ENCODE results near the gene GBX2. TPM values are rescaled to one million over a fixed set of nuclear protein-coding genes. Genes with fewer than 3 reads are reported as not detected.

Gene GBX2
- total and polyA plus RNA-seq, 2 experiments from 2014 or later, result 0.99 to 1.3 TPM

DNA sequence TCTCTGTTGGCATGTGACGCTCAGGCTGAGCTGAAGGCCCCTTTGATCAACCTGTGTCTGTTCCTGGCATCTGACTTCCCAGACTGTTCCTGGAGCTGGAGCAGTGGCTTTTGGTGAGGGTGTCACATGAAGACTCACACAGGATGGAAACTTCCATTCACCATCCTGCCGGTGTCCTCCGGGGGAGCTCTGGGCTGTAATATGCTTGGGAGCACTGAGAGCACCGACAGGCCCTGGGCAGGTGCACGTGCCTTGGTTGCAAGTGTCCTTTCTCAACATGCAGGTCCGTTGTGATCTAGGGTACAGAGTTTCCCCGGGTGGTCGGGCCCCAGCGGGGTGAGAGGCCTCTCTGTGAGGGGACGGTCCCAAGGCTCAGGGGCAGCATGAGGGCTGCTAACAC is 24.8 kb upstream of the GBX2 start:
- no peaks in the 10 kb centered on the region for H3F3A ChIP-seq (replicated peaks; ENCODE audit: low read depth)
- H2AFZ ChIP-seq, result peak overlapping the region; percentile 28; the same call in 1 of the 2 replicates
- Mint-ChIP-seq H3K4me1 (no peaks in the 10 kb centered on the region; the same call in 2 of the 3 replicates), H3K27ac (no peak overlapping the region), H3K36me3 (ENCODE audit: low read depth) (no peaks in the 10 kb centered on the region), H3K27me3 (ENCODE audit: insufficient read depth, low read depth, poor library complexity) (peaks cover 5% of the 10 kb centered on the region), H3K4me3 (no peak overlapping the region), H3K9me3 (no peaks in the 10 kb centered on the region)
- no peak overlapping the region for H3K4me2 ChIP-seq
- H3K9me2 ChIP-seq (ENCODE audit: insufficient read depth), result no peaks in the 10 kb centered on the region
- H4K20me1 ChIP-seq (replicated peaks; ENCODE audit: insufficient read depth), result no peaks in the 10 kb centered on the region
- no peaks in the 10 kb centered on the region for H3K36me3 ChIP-seq (ENCODE audit: insufficient read depth)
- no peak overlapping the region for H3K4me3 ChIP-seq
- no peaks in the 10 kb centered on the region for H3K27me3 ChIP-seq (ENCODE audit: insufficient read depth)
- H3K79me2 ChIP-seq (replicated peaks; ENCODE audit: insufficient read depth), result no peaks in the 10 kb centered on the region
- H3K4me1 ChIP-seq (ENCODE audit: insufficient read depth), result no peaks in the 10 kb centered on the region; the same call in 1 of the 2 replicates
- TF ChIP-seq, protein P1, sequence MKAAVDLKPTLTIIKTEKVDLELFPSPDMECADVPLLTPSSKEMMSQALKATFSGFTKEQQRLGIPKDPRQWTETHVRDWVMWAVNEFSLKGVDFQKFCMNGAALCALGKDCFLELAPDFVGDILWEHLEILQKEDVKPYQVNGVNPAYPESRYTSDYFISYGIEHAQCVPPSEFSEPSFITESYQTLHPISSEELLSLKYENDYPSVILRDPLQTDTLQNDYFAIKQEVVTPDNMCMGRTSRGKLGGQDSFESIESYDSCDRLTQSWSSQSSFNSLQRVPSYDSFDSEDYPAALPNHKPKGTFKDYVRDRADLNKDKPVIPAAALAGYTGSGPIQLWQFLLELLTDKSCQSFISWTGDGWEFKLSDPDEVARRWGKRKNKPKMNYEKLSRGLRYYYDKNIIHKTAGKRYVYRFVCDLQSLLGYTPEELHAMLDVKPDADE (IDR thresholded peaks at IDR 0.05), result no peak
- TF ChIP-seq, protein P2, sequence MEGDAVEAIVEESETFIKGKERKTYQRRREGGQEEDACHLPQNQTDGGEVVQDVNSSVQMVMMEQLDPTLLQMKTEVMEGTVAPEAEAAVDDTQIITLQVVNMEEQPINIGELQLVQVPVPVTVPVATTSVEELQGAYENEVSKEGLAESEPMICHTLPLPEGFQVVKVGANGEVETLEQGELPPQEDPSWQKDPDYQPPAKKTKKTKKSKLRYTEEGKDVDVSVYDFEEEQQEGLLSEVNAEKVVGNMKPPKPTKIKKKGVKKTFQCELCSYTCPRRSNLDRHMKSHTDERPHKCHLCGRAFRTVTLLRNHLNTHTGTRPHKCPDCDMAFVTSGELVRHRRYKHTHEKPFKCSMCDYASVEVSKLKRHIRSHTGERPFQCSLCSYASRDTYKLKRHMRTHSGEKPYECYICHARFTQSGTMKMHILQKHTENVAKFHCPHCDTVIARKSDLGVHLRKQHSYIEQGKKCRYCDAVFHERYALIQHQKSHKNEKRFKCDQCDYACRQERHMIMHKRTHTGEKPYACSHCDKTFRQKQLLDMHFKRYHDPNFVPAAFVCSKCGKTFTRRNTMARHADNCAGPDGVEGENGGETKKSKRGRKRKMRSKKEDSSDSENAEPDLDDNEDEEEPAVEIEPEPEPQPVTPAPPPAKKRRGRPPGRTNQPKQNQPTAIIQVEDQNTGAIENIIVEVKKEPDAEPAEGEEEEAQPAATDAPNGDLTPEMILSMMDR (conservative IDR thresholded peaks at IDR 0.05; ENCODE audit: low read depth in 2 of 2), result peak in 1 of 2 experiments; percentile 46; a peak in 2 of 4 replicates
- ATAC-seq (peak; percentile 88), DNase-seq (ENCODE audit: low spot score) (peak; percentile 44)
- no peak overlapping the region for H3K27ac ChIP-seq (ENCODE audit: low read depth)

DNA sequence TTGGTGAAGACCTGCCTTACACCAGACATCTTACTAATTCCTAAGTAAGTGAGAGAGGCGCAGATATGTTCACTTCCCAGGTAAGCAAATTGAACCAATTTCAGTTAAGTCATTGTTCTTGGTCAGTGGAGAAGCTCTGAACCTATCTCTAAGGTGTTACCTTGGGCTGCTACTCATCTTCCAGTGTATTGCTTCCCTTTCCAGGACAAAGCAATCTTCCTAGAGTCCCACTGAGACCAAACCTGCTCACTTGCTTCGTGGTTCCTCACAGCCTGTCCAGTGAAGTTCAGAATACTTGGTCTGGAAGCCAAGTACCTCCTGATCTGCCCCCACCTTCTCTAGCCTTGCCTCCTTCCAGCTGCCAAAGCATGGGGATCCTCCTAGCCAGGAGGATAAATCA is 22.5 kb upstream of the GBX2 start:
- Histone ChIP-seq H3K27me3 (ENCODE audit: insufficient read depth) (no peaks in the 10 kb centered on the region), H3K36me3 (ENCODE audit: insufficient read depth) (no peaks in the 10 kb centered on the region), H3K4me3 (no peak overlapping the region), H3K4me2 (no peak overlapping the region), H3K79me2 (replicated peaks; ENCODE audit: insufficient read depth) (no peaks in the 10 kb centered on the region), H2AFZ (no peak overlapping the region), H4K20me1 (replicated peaks; ENCODE audit: insufficient read depth) (no peaks in the 10 kb centered on the region), H3K27ac (ENCODE audit: low read depth) (no peak overlapping the region), H3K9me2 (ENCODE audit: insufficient read depth) (no peaks in the 10 kb centered on the region), H3F3A (replicated peaks; ENCODE audit: low read depth) (no peaks in the 10 kb centered on the region), H3K4me1 (ENCODE audit: insufficient read depth) (no peaks in the 10 kb centered on the region)
- no peak for DNase-seq (ENCODE audit: low spot score)
- Mint-ChIP-seq H3K9me3 (peaks cover 5% of the 10 kb centered on the region), H3K27me3 (ENCODE audit: insufficient read depth, low read depth, poor library complexity) (peaks cover 5% of the 10 kb centered on the region), H3K4me3 (no peak overlapping the region), H3K27ac (no peak overlapping the region), H3K36me3 (ENCODE audit: low read depth) (peaks cover 1% of the 10 kb centered on the region; the same call in 2 of the 3 replicates), H3K4me1 (no peaks in the 10 kb centered on the region; the same call in 2 of the 3 replicates)
- no peak for ATAC-seq
- TF ChIP-seq JUNB (IDR thresholded peaks at IDR 0.05; ENCODE audit: unreplicated experiment), result no peak
- TF ChIP-seq, protein P3, sequence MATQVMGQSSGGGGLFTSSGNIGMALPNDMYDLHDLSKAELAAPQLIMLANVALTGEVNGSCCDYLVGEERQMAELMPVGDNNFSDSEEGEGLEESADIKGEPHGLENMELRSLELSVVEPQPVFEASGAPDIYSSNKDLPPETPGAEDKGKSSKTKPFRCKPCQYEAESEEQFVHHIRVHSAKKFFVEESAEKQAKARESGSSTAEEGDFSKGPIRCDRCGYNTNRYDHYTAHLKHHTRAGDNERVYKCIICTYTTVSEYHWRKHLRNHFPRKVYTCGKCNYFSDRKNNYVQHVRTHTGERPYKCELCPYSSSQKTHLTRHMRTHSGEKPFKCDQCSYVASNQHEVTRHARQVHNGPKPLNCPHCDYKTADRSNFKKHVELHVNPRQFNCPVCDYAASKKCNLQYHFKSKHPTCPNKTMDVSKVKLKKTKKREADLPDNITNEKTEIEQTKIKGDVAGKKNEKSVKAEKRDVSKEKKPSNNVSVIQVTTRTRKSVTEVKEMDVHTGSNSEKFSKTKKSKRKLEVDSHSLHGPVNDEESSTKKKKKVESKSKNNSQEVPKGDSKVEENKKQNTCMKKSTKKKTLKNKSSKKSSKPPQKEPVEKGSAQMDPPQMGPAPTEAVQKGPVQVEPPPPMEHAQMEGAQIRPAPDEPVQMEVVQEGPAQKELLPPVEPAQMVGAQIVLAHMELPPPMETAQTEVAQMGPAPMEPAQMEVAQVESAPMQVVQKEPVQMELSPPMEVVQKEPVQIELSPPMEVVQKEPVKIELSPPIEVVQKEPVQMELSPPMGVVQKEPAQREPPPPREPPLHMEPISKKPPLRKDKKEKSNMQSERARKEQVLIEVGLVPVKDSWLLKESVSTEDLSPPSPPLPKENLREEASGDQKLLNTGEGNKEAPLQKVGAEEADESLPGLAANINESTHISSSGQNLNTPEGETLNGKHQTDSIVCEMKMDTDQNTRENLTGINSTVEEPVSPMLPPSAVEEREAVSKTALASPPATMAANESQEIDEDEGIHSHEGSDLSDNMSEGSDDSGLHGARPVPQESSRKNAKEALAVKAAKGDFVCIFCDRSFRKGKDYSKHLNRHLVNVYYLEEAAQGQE (IDR thresholded peaks at IDR 0.05; ENCODE audit: unreplicated experiment), result no peak
